Measurements from ENCODE around the gene CFAP99. TPM values are rescaled to one million over a fixed set of nuclear protein-coding genes. Genes with fewer than 3 reads are reported as not detected.
"Not testable (repeated sequence)": the region's sequence is repeated elsewhere in the genome, so short reads cannot be mapped to it uniquely, and the experiment has no call there.

CFAP99 gene
- total and polyA plus RNA-seq, 2 donors (not counting 1 experiment from before 2014, with no cell fraction given), result not detected

- H3K4me1 Mint-ChIP-seq, result peaks cover 12% of the 10 kb centered on the region
- DNase-seq; H3K36me3 ChIP-seq (replicated peaks in 1 of 2; ENCODE audit: control extremely low read depth in 1 of 2, control insufficient read depth in 1 of 2, extremely low read depth in 1 of 2, insufficient read depth in 2 of 2, low read length in 1 of 2); H3K4me3 ChIP-seq (ENCODE audit: control extremely low read depth in 1 of 5, extremely low read depth in 1 of 5, insufficient read depth in 1 of 5, low read depth in 2 of 5, low read length in 4 of 5); H3K4me1 ChIP-seq (ENCODE audit: control insufficient read depth in 2 of 2, insufficient read depth in 2 of 2, low read length in 2 of 2); H3K27ac Mint-ChIP-seq; ATAC-seq (ENCODE audit: low read depth); H3K27ac ChIP-seq (ENCODE audit: low read length in 2 of 2); H4K20me1 ChIP-seq (ENCODE audit: control insufficient read depth, insufficient read depth, low read length, poor library complexity, severe bottlenecking); H3K79me2 ChIP-seq (ENCODE audit: control insufficient read depth, insufficient read depth, low read length); intact Hi-C loops (cut with micrococcal nuclease); H3K9ac ChIP-seq (ENCODE audit: low read length); CTCF ChIA-PET; H3K9me3 ChIP-seq (ENCODE audit: control extremely low read depth in 1 of 3, control insufficient read depth in 2 of 3, insufficient read depth in 1 of 3, low read length in 2 of 3); H2AFZ ChIP-seq (ENCODE audit: insufficient read depth, low read depth, low read length, poor library complexity, severe bottlenecking); H3K27me3 Mint-ChIP-seq; POLR2A ChIA-PET; H3K4me2 ChIP-seq (replicated peaks; ENCODE audit: low read depth, low read length, poor library complexity, severe bottlenecking); H3K4me3 Mint-ChIP-seq; H3K9me3 Mint-ChIP-seq (ENCODE audit: insufficient read depth): not testable (repeated sequence)
- 70% methylated on average over 5 of the region's 8 CpGs for WGBS (ENCODE audit: insufficient coverage)
- peaks cover 0 to 11% (median 0%) of the 10 kb centered on the region in 4 experiments for H3K27me3 ChIP-seq (replicated peaks in 1 of 4; ENCODE audit: control extremely low read depth in 1 of 4, control insufficient read depth in 3 of 4, insufficient read depth in 4 of 4, low read length in 3 of 4)
These were observed 35.5 kb upstream of the CFAP99 start for GRCh38 chr4:2383220-2383631.

- Histone ChIP-seq H3K79me2 (ENCODE audit: control insufficient read depth, insufficient read depth, low read length) (no peaks in the 10 kb centered on the region), H3K4me2 (replicated peaks; ENCODE audit: low read depth, low read length, poor library complexity, severe bottlenecking) (no peak overlapping the region), H3K27ac (ENCODE audit: low read length in 2 of 2) (no peak overlapping the region), H2AFZ (ENCODE audit: insufficient read depth, low read depth, low read length, poor library complexity, severe bottlenecking) (no peak overlapping the region), H3K4me3 (ENCODE audit: control extremely low read depth in 1 of 5, extremely low read depth in 1 of 5, insufficient read depth in 1 of 5, low read depth in 2 of 5, low read length in 4 of 5) (no peak overlapping the region), H3K4me1 (ENCODE audit: control insufficient read depth in 2 of 2, insufficient read depth in 2 of 2, low read length in 2 of 2) (no peaks in the 10 kb centered on the region), H3K9me3 (ENCODE audit: control extremely low read depth in 1 of 3, control insufficient read depth in 2 of 3, insufficient read depth in 1 of 3, low read length in 2 of 3) (no peaks in the 10 kb centered on the region), H4K20me1 (ENCODE audit: control insufficient read depth, insufficient read depth, low read length, poor library complexity, severe bottlenecking) (no peaks in the 10 kb centered on the region), H3K9ac (ENCODE audit: low read length) (no peak overlapping the region), H3K36me3 (replicated peaks in 1 of 2; ENCODE audit: control extremely low read depth in 1 of 2, control insufficient read depth in 1 of 2, extremely low read depth in 1 of 2, insufficient read depth in 2 of 2, low read length in 1 of 2) (no peaks in the 10 kb centered on the region), H3K27me3 (replicated peaks in 1 of 4; ENCODE audit: control extremely low read depth in 1 of 4, control insufficient read depth in 3 of 4, insufficient read depth in 4 of 4, low read length in 3 of 4) (peaks cover 0 to 16% (median 1%) of the 10 kb centered on the region in 4 experiments)
- no peaks in the 10 kb centered on the region for H3K27me3 Mint-ChIP-seq
- DNase-seq, result no peak
- no peak overlapping the region for H3K27ac Mint-ChIP-seq
- TF ChIP-seq CTCF (IDR thresholded peaks at IDR 0.05), result no peak
- no peak for TF ChIP-seq EZH2 (IDR thresholded peaks at IDR 0.05; ENCODE audit: borderline replicate concordance, insufficient read depth, low read depth, low read length, poor library complexity, severe bottlenecking)
- no peaks in the 10 kb centered on the region for H3K9me3 Mint-ChIP-seq (ENCODE audit: insufficient read depth)
- intact Hi-C loops (cut with micrococcal nuclease), result no loop called here
- H3K4me3 Mint-ChIP-seq, result no peak overlapping the region
- 87% methylated on average over 5 of the region's 5 CpGs for WGBS (ENCODE audit: insufficient coverage)
- CTCF ChIA-PET, result no interaction called here
- POLR2A ChIA-PET, result no interaction called here
- no peak for ATAC-seq (ENCODE audit: low read depth)
- peaks cover 12% of the 10 kb centered on the region for H3K4me1 Mint-ChIP-seq
These were observed 35.0 kb upstream of the CFAP99 start for GRCh38 chr4:2383760-2384159.

Measured in B cell (primary cell).